G401 (cell line): ENCODE results near the gene TPPP3. TPM values are rescaled to one million over a fixed set of nuclear protein-coding genes. Genes with fewer than 3 reads are reported as not detected.

Source experiments
- DNase-seq: peaks from one replicate; pipeline ENCODE4 v3.0.0-alpha.2; 2015; ENCODE audit warnings: low spot score
- in situ Hi-C: cut with HindIII; loops from 2 replicates; pipeline ENCODE4 v1.10.0; 2016; ENCODE audit warnings: low sequenced_read_pairs, mixed read lengths
- total RNA-seq: library from RNA; depleted of rRNA; stranded (reverse); fragments of >200 nt; shearing (Covaris generic); gene quantifications from 2 replicates; pipeline ENCODE4 v1.2.3, GENCODE V29; 2014; rRNA removed

The TPPP3 gene
- 1.6 and 1.8 TPM in 2 replicates for total RNA-seq

- in situ Hi-C loops, result no loop called here
- no peak for DNase-seq
Measured at GRCh38 chr16:67393111-67393787, at the start of gene TPPP3. Gene TPPP3, minus strand, starts transcription at chr16:67393498. Its CDS starts 2,387 bp downstream, at chr16:67391111.

DNA sequence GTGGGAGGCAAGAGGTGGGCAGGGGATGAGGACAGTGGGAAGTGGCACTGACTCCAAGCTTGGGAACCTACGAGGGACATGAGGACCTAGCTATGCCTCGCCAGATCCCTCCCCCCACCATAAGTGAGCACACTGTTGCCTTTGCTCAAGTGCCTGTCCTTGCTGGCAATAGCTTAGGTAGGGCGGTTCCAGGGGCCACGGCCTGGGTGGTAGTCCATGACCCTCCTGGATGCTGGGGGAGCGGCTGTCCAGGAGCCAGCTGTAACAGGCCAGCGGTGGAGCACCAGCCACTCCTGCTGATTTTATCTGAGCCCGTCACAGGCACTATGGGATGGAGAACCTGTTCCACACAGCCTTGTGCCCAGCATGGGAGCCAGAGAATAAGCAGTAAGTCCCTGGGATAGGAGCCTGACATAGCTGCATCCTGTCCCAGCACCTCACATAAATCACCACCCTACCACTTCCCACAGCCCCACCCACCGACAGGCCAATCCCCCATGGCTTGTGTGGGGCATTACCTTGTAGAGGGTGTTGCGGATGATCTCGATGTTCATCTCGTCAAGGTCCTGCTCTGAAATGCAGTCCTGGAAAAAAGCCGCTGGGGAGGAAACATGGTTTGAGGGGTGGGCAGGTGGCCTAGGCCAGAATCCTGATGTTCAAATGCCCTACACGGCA, 49.4 kb upstream of the TPPP3 start:
- in situ Hi-C loops, result no loop called here
- no peak for DNase-seq

- DNase-seq, result peak; percentile 76
- in situ Hi-C loops, result no loop called here
Measured at GRCh38 chr16:67441907-67442306, 48.6 kb upstream of the TPPP3 start.

GRCh38 chr16:67441271-67441753, 48.0 kb upstream of the TPPP3 start:
- in situ Hi-C loops, result no loop called here
- peak; percentile 92 for DNase-seq

GRCh38 chr16:67438824-67439393, 45.6 kb upstream of the TPPP3 start:
- in situ Hi-C loops, result no loop called here
- no peak for DNase-seq

DNA sequence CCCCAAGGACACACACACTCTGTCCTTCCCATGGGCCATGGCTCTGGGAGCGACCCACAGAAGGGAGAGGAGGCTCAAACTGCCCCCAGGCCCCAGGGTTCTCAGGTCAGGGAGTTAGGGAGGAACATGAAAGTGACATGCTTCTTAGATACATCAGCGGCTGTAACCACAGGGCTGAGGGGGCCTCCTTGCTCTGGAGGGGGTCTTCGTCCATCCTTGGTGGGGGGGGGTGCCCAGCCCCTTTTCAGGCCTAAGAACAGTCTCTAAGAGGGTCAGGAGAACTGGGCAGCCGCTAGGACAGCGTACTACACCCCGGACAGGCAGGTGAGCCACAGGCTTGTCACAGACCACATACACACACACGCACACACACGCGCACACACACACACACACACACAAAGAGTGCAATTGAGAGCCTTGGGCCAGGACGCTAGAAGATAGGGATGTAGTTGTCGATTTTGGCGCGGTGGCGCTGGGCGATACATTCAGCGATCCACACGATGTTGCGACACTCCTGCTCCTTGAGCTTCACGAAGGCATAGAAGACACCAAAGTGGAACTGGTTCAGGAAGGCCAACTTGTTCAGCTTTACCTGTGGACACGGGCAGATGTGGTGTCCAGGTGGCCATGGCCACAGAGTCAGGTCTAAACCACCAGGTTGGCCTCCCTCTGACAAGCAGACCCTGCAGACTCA, 44.9 kb upstream of the TPPP3 start:
- DNase-seq, result no peak
- in situ Hi-C loops, result no loop called here

GRCh38 chr16:67437513-67437912, 44.2 kb upstream of the TPPP3 start:
- in situ Hi-C loops, result no loop called here
- DNase-seq, result no peak

DNA sequence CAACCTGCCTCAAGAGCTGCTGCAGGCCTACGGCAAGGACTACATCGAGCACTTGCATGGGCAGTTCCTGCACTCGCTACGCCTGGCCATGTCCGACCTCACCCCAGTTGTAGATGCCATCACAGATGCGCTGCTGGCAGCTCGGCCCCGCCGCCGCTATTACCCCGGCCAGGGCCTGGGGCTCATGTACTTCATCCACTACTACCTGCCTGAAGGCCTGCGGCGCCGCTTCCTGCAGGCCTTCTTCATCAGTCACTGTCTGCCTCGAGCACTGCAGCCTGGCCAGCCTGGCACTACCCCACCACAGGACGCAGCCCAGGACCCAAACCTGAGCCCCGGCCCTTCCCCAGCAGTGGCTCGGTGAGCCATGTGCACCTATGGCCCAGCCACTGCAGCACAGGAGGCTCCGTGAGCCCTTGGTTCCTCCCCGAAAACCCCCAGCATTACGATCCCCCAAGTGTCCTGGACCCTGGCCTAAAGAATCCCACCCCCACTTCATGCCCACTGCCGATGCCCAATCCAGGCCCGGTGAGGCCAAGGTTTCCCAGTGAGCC, 43.4 kb upstream of the TPPP3 start:
- no peak for DNase-seq
- in situ Hi-C loops, result no loop called here

- in situ Hi-C loops, result no loop called here
Measured at GRCh38 chr16:67435758-67436164, 42.5 kb upstream of the TPPP3 start.

DNA sequence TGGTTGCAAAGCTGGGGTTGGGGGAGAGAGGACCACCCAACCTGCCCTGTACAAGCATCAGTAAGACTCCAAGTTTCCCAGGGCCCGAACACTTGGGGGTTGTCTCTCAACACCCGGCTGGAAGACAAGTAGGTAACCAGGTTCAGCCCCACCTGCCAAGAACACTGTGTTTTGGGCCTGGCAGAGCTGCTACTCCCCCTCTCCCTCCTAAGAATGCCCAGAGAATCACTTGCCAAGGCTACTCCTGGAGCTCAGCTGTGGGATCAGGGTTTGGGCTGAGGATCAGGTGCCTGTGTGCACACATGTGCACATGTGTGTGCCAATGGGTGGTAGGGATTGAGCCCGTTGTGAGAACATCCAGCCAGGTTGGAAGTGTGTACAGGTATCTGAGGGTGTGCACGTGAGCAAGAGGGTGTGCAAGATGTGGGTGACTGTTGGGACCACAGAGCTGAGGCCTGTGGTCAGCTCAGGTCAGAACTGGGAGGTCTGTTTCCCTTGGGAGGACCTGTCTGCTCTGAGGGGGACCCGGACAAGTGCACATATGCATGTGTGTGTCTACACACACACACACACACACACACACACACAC, 39.9 kb upstream of the TPPP3 start:
- DNase-seq, result peak; percentile 48
- in situ Hi-C loops, result no loop called here

More at GRCh38 chr16:67435758-67436164, 42.5 kb upstream of the TPPP3 start:
- DNase-seq, result no peak

- no peak for DNase-seq
- in situ Hi-C loops, result no loop called here
Measured at GRCh38 chr16:67432506-67432890, 39.2 kb upstream of the TPPP3 start.

DNA sequence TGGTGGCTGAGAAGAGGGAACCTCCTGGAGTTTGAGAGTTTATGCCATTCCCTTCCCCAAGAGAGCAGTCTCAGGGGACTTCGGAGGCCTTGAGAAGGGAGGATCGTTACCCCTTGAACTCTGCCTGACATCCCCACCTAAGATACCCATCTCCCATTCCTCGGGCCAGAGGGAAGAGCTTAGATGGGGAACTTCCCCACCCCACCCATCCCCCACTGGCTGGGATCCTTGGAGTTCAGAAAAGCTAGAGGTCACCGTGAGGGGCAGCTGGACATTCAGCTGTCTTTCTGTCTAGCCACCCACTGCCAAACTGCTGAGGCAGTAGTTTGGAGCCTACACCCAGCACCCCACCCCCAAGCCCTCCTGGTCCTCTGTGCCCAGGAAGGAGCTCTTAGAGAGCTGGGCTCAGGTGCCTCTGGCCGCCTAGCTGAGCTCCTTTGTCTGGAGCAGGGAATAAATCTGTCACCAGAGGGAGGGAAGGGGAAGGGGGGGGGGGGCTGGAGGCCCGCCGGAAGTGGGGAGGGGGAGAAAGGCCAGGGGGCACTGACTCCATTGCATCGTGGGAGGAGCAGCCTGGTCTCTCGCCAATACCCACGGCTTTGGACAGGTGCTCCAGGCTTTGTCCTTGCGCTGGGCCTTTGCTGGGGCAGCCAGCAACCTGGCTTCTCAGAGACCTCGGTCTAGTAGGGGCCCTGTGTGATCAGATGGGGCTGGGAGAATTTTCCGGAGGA, 38.6 kb upstream of the TPPP3 start:
- in situ Hi-C loops, result no loop called here
- no peak for DNase-seq

DNA sequence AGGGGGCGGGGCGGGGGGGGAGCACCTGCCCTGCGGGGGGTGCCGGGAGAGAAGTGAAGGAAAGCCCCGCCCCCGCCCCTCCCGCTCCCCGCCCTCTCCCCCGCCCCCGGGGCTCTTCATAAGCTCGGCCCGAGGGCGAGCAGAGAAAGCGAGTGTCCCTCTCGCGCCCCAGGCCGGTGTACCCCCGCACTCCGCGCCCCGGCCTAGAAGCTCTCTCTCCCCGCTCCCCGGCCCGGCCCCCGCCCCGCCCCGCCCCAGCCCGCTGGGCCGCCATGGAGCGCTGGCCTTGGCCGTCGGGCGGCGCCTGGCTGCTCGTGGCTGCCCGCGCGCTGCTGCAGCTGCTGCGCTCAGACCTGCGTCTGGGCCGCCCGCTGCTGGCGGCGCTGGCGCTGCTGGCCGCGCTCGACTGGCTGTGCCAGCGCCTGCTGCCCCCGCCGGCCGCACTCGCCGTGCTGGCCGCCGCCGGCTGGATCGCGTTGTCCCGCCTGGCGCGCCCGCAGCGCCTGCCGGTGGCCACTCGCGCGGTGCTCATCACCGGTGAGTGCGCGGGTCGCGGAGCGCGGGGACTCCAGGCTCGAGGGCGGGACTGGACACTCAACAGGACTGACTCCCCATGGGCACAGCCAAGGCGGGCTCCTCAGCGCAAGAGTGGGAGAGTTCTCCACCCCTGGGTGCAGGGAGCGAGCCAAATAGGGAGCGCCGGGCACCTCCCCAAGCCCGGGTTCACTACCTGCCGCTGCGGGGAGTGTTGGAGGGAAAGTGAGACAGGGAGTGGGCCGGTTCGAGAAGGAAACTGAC, 37.9 kb upstream of the TPPP3 start, which contains the start of gene HSD11B2:
Gene HSD11B2, plus strand, starts transcription at position 145 of the 798 bp plus-strand sequence. Its CDS starts 128 bp downstream, at position 273.
- no peak for DNase-seq
- in situ Hi-C loops, result no loop called here

GRCh38 chr16:67430504-67430976, 37.2 kb upstream of the TPPP3 start:
- in situ Hi-C loops, result no loop called here
- no peak for DNase-seq

DNA sequence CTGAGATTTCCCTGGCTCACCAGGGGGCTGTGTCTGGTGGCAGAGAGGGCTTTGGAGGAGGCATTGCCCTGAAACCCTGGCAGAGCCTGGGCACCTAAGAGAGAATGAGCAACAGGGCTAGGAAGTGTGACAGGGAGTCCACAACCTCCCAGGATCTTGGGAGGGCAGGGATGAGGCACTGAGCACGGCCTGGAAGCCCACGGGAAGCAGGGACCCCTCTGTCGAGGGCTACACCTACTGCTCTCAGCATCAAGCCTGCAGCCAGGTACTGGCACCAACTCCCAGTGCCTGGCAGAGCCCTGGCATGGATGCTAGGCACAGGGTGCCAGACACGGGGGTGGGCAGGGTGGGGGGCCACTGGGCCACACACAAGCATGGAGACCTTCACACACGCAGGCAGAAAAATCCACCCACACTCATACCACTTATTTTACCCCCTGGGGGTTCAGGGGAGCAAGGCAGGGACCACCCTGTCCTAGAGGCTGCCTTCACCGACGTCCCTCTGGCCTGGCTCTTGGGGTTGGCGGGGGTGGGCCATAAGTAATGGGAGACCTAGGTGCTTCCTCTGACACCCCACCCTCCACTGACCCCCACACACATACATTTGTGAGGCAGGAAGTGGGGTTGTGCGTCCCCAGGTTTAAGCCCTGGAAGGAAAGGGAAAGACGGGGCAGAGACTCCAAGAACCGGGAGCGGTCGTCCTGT, 36.7 kb upstream of the TPPP3 start:
- DNase-seq, result no peak
- in situ Hi-C loops, result no loop called here

DNA sequence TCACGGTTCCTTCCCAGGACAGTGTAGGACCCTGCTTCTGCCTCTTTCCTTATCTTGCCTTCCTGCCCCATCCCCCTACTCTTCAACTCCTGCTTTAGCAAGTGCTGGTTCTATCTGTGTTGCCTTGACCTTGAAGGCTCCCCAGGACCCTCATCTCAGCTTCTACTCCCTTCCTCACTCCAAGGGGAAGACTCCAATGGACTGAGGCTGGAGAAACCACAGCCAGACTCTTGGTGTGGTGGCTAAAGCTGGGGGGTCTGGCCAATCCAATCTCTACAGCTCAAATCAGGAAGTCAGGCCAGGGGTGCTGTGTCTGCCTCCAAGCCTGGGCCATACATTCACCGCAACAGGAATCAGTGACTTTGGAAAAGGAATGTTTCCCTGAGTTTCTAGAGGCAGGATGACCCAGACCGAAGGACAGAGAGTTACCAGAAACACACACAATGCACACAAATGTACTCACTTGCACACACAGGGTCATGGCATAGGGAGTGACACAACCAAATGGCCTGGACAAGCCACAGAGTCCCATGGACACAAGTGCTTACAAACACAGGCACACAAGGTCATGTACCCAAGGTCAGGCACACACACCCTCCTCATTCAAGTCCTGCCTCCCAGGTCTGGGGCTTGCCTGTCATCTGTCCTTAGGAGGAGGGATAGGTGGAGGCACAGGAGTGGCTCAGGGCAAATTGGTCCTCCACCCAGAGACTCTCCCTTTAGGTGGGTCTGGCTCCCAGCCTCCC, 35.9 kb upstream of the TPPP3 start:
- no peak for DNase-seq
- in situ Hi-C loops, result no loop called here
